K562 (cell line): Measurements from ENCODE around the gene SRPK1. TPM values are rescaled to one million over a fixed set of nuclear protein-coding genes. Genes with fewer than 3 reads are reported as not detected.

Source experiments
- ATAC-seq: fragments of 200-7000 bp; cut with Tn5 transposase; 3 replicates; pipeline ENCODE4 v1.9.1; 2020; ENCODE audit warnings: moderate library complexity
- BruUV-seq: library from RNA; stranded (reverse); fragments of 400-500 nt; replicated peaks from 2 replicates; lab custom pipeline; 2021; lab: Mats Ljungman, UMichigan
- CTCF ChIA-PET: fragments of 300-600 bp; formaldehyde crosslinking; extraction: SDS; loops from one replicate; lab custom pipeline; 2021; ENCODE audit warnings: low intra/inter-chr PET ratio; lab: Yijun Ruan, JAX
- POLR2A ChIA-PET: fragments of 300-600, 350-650 bp; sonication (Branson Sonifier 250); formaldehyde crosslinking; extraction: SDS; loops from one replicate; lab custom pipeline; 2021; ENCODE audit warnings: antibody characterized with exemption, inconsistent platforms; lab: Yijun Ruan, JAX
- DNase-seq, 4 experiments: peaks; one replicate each; pipeline versions ENCODE4 v3.0.0 to v3.0.0-alpha.2; 2011 to 2018; ENCODE audit warnings: low spot score in 3 of 4, mixed read lengths in 3 of 4; ENCODE audit errors: extremely low read depth in 1 of 4
- FAIRE-seq: peaks from 2 replicates; lab custom pipeline; 2011; peaks lifted over from hg19 to GRCh38; lab: Jason Lieb, UNC
- H2AFZ ChIP-seq: 2 replicates; pipeline ENCODE4 v1.6.0; 2011; ENCODE audit warnings: low read depth, low read length, control low read depth, inconsistent platforms
- H3K27ac ChIP-seq: fragments of 200-600 bp; 3 replicates; pipeline ENCODE4 v1.8.0; 2011; ENCODE audit warnings: low read depth, mild to moderate bottlenecking, control low read depth, inconsistent platforms, low read length, moderate library complexity, mixed read lengths; ENCODE audit errors: extremely low read depth
- H3K27me3 ChIP-seq, 2 experiments: fragments of 300-600 bp in 1 of 2; 2 replicates in 1 of 2; 3 replicates in 1 of 2; pipeline versions ENCODE4 v1.6.0 to v1.8.0; 2011; ENCODE audit warnings: inconsistent platforms in 2 of 2, low read length in 2 of 2, mild to moderate bottlenecking in 1 of 2, mixed read lengths in 1 of 2, moderate library complexity in 1 of 2; ENCODE audit not compliant: control insufficient read depth in 2 of 2, insufficient read depth in 2 of 2
- H3K36me3 ChIP-seq: fragments of 300-600 bp; 3 replicates; pipeline ENCODE4 v1.8.0; 2011; ENCODE audit warnings: mild to moderate bottlenecking, low read length, inconsistent platforms; ENCODE audit not compliant: control insufficient read depth, insufficient read depth
- H3K4me1 ChIP-seq, 2 experiments: fragments of 200-600 bp in 1 of 2; replicated peaks in 1 of 2; 2 replicates in 1 of 2; 3 replicates in 1 of 2; pipeline versions ENCODE4 v1.5.1 to v1.8.0; 2011; ENCODE audit warnings: inconsistent platforms in 2 of 2, low read length in 2 of 2, mild to moderate bottlenecking in 1 of 2, mixed read lengths in 1 of 2, moderate library complexity in 1 of 2; ENCODE audit not compliant: control insufficient read depth in 2 of 2, insufficient read depth in 2 of 2
- H3K4me2 ChIP-seq: 2 replicates; pipeline ENCODE4 v1.6.1; 2011; ENCODE audit warnings: low read length, control low read depth, inconsistent platforms, mixed read lengths; ENCODE audit not compliant: insufficient read depth
- H3K4me3 ChIP-seq: fragments of 200-600 bp; sonication (generic), shearing (Covaris generic); 2 replicates; pipeline ENCODE4 v1.5.1; 2016; ENCODE audit warnings: control low read depth, inconsistent platforms
- H3K79me2 ChIP-seq: fragments of 200-600 bp; 3 replicates; pipeline ENCODE4 v1.8.0; 2011; ENCODE audit warnings: low read length, inconsistent platforms; ENCODE audit not compliant: control insufficient read depth, insufficient read depth
- H3K9ac ChIP-seq, 2 experiments: 2 replicates each; pipeline versions ENCODE4 v1.6.0 to v1.6.1; 2011; ENCODE audit warnings: low read depth in 2 of 2, low read length in 2 of 2, control low read depth in 1 of 2, inconsistent platforms in 1 of 2, mild to moderate bottlenecking in 1 of 2, mixed read lengths in 1 of 2; ENCODE audit not compliant: insufficient read depth in 1 of 2
- H3K9me1 ChIP-seq: one replicate; pipeline ENCODE4 v1.6.0; 2011; ENCODE audit warnings: inconsistent platforms, mild to moderate bottlenecking, low read length, moderate library complexity; ENCODE audit not compliant: control insufficient read depth, insufficient read depth
- H3K9me3 ChIP-seq: replicated peaks from 2 replicates; pipeline ENCODE4 v1.5.1; 2011; ENCODE audit warnings: low read depth, low read length, inconsistent platforms; ENCODE audit not compliant: control insufficient read depth, insufficient read depth
- H4K20me1 ChIP-seq: replicated peaks from 2 replicates; pipeline ENCODE4 v1.6.1; 2011; ENCODE audit warnings: low read length, inconsistent platforms, mixed read lengths; ENCODE audit not compliant: control insufficient read depth, insufficient read depth
- CREB3L1 ChIP-seq: fragments of 450-650 bp; IDR thresholded peaks from 2 replicates; pipeline ENCODE4 v1.6.1; 2014; ENCODE audit warnings: low read depth, mild to moderate bottlenecking, moderate library complexity, borderline replicate concordance
- ELF4 ChIP-seq: fragments of 450-650 bp; formaldehyde crosslinking; IDR thresholded peaks from 2 replicates; pipeline ENCODE4 v1.4.0; 2022; ENCODE audit warnings: missing genetic modification characterization
- EP300 ChIP-seq: IDR thresholded peaks from 2 replicates; pipeline ENCODE4 v1.6.1; 2012; ENCODE audit warnings: low read length, improper control_type of control experiment
- FOSL1 ChIP-seq: fragments of 200-800 bp; sonication (Bioruptor generic); conservative IDR thresholded peaks from 2 replicates; pipeline ENCODE4 v1.6.1; 2016; ENCODE audit warnings: missing genetic modification characterization, missing compliant biosample characterization
- GABPB2 ChIP-seq: fragments of 250-450 bp; sonication (Bioruptor Pico); conservative IDR thresholded peaks from 2 replicates; pipeline ENCODE4 v1.5.1; 2021; ENCODE audit warnings: mild to moderate bottlenecking
- GATAD2A ChIP-seq: fragments of 450-650 bp; IDR thresholded peaks from 2 replicates; pipeline ENCODE4 v1.6.1; 2017
- KLF16 ChIP-seq: IDR thresholded peaks from 2 replicates; pipeline ENCODE4 v1.6.1; 2016; ENCODE audit warnings: antibody characterized with exemption
- NFIX ChIP-seq: fragments of 250-450 bp; sonication (Bioruptor Pico); IDR thresholded peaks from 2 replicates; pipeline ENCODE4 v1.4.0; 2020; ENCODE audit warnings: low read depth, mild to moderate bottlenecking, moderate library complexity
- NR3C1 ChIP-seq: sonication (generic); formaldehyde crosslinking; IDR thresholded peaks from 2 replicates; pipeline ENCODE4 v1.8.1; 2022; ENCODE audit warnings: missing genetic modification reagents
- PML ChIP-seq: IDR thresholded peaks from 2 replicates; pipeline ENCODE4 v1.6.1; 2012; ENCODE audit warnings: low read length, inconsistent platforms
- SETDB1 ChIP-seq: IDR thresholded peaks from one replicate; pipeline ENCODE4 v1.6.1; 2012; ENCODE audit warnings: low read length, control low read depth, inconsistent platforms
- SRSF3 ChIP-seq: fragments of 200-400 bp; formaldehyde crosslinking; IDR thresholded peaks from 2 replicates; pipeline ENCODE4 v1.6.1; 2016; ENCODE audit warnings: mild to moderate bottlenecking, low read length, moderate library complexity; ENCODE audit not compliant: insufficient read depth
- TFAM ChIP-seq: fragments of 250-450 bp; sonication (Bioruptor Pico); conservative IDR thresholded peaks from 2 replicates; pipeline ENCODE4 v1.5.0; 2021; ENCODE audit warnings: mild to moderate bottlenecking, moderate library complexity
- TSC22D4 ChIP-seq: fragments of 450-650 bp; IDR thresholded peaks from 2 replicates; pipeline ENCODE4 v1.6.1; 2016; ENCODE audit warnings: missing genetic modification characterization, missing biosample characterization, control low read depth
- ZBTB1 ChIP-seq: sonication (generic); formaldehyde crosslinking; IDR thresholded peaks from 2 replicates; pipeline ENCODE4 v1.8.1; 2023; ENCODE audit warnings: missing genetic modification reagents, low read depth, mild to moderate bottlenecking, borderline replicate concordance
- ZMIZ1 ChIP-seq, 2 experiments: fragments of 150-350 bp in 1 of 2; IDR thresholded peaks; 2 replicates each; pipeline ENCODE4 v1.6.1; 2012 to 2016; ENCODE audit warnings: low read depth in 2 of 2, low read length in 2 of 2, mild to moderate bottlenecking in 1 of 2, moderate library complexity in 1 of 2
- ZNF175 ChIP-seq: fragments of 200-800 bp; sonication (Bioruptor generic); IDR thresholded peaks from 2 replicates; pipeline ENCODE4 v1.6.1; 2016; ENCODE audit warnings: low read depth, mild to moderate bottlenecking, missing genetic modification characterization, missing compliant biosample characterization
- ZNF184 ChIP-seq: sonication (generic); formaldehyde crosslinking; IDR thresholded peaks from 2 replicates; pipeline ENCODE4 v1.5.0; 2020; ENCODE audit warnings: missing genetic modification reagents
- WGBS: fragments of 100-300 bp; shearing (Covaris generic); methylation state at CpG from one replicate; pipeline ENCODE4 v1.1.6; 2016; ENCODE audit warnings: low coverage, mixed read lengths; ENCODE audit not compliant: insufficient coverage; ENCODE audit errors: missing lambda C conversion rate; 5-methylcytosine and 5-hydroxymethylcytosine counted together
- in situ Hi-C: fragments of 300-500 bp; cut with MboI; formaldehyde crosslinking; loops from 4 replicates; pipeline ENCODE4 v1.15.0; 2018; ENCODE audit warnings: inconsistent platforms, mixed read lengths
- intact Hi-C: fragments of 100-400 bp; cut with micrococcal nuclease; formaldehyde crosslinking; loops from 2 replicates; pipeline ENCODE4 v1.14.2; 2022
- polyA plus RNA-seq, 8 experiments: library from polyadenylated mRNA; depleted of rRNA in 4 of 8; stranded (reverse) in 5 of 8; unstranded in 3 of 8; fragments of >200 nt; fragmentation: Nextera tagmentation in 2 of 8; fragmentation: Illumina TruSeq in 1 of 8; extraction: Ambion mirVana in 2 of 8; extraction: Trizol in 1 of 8; gene quantifications; 2 replicates each; pipeline versions ENCODE4 v1.2.1 to v1.2.3, GENCODE V29; 2011 to 2014; ENCODE audit warnings: inconsistent platforms in 1 of 8, missing spikeins in 1 of 8
- total RNA-seq, 7 experiments: library from RNA; depleted of rRNA in 6 of 7; stranded (reverse); fragments of >200 nt in 6 of 7; fragmentation: Illumina TruSeq in 2 of 7; extraction: Trizol in 2 of 7; gene quantifications; 2 replicates each; pipeline versions ENCODE4 v1.2.1 to v1.2.3, GENCODE V29; 2011 to 2021; ENCODE audit warnings: low replicate concordance in 1 of 7

SRPK1 gene
- total and polyA plus RNA-seq, 9 of the 15 experiments (the other 6 are each of a cell fraction or from before 2014, with no cell fraction given) = 99.6 to 185 (median 159) TPM

- 1% methylated on average over 25 of the region's 25 CpGs for WGBS
- intact Hi-C loops = loop anchor here (1.0 kb wide), 1 partner anchor 11 kb away; no protein-coding TSS in a partner anchor
- ChIA-PET POLR2A (interaction anchor here (0.6 to 3.6 kb wide), 5 partner anchors 11 to 62 kb away, joined by 3 to 48 read pairs (median 3); partner anchors contain the start of genes CLPS and LHFPL5), CTCF (no interaction called here)
- H3K9ac ChIP-seq = peak overlapping the region in 1 of 2 experiments; percentile 77; a peak in 2 of 4 replicates
- no peak overlapping the region for H3K27ac ChIP-seq
- no peaks in the 10 kb centered on the region; the same call in 1 of the 2 replicates for H4K20me1 ChIP-seq
- in situ Hi-C loops = no loop called here
- peak; percentile 60 for ATAC-seq
- H3K4me1 ChIP-seq = peaks cover 0 to 6% of the 10 kb centered on the region in 2 experiments; a peak in 3 of 5 replicates
- H3K4me2 ChIP-seq = no peak overlapping the region
- H3K9me3 ChIP-seq = no peaks in the 10 kb centered on the region
- FAIRE-seq = no peak
- BruUV-seq = no TSS peak
- no peaks in the 10 kb centered on the region for H3K9me1 ChIP-seq
- H2AFZ ChIP-seq = no peak overlapping the region
- DNase-seq = peak in 2 of 4 experiments; percentile 48 to 51
- no peaks in the 10 kb centered on the region for H3K36me3 ChIP-seq
- H3K27me3 ChIP-seq = peaks cover 52 to 55% of the 10 kb centered on the region in 2 experiments
- no peak overlapping the region for H3K4me3 ChIP-seq
- no peaks in the 10 kb centered on the region for H3K79me2 ChIP-seq
- TF ChIP-seq KLF16 (no peak), GATAD2A (no peak), TFAM (no peak), PML (no peak), SETDB1 (no peak), CREB3L1 (no peak), ZNF184 (CRISPR knock-in tag) (0 out of 2 replicates have a peak, but pooled peaks have one; percentile 59), ELF4 (CRISPR knock-in tag) (no peak), EP300 (no peak), FOSL1 (no peak), ZNF175 (CRISPR knock-in tag) (no peak), TSC22D4 (tag) (no peak), ZMIZ1 (IDR thresholded peaks at IDR 0.05; ENCODE audit: low read depth in 2 of 2, low read length in 2 of 2) (no peak), ZBTB1 (no peak), NFIX (CRISPR knock-in tag) (no peak), NR3C1 (CRISPR knock-in tag) (0 out of 2 replicates have a peak, but pooled peaks have one; percentile 32), GABPB2 (no peak), SRSF3 (0 out of 2 replicates have a peak, but pooled peaks have one; percentile 34)
Observed at GRCh38 chr6:35786810-35787209, 134.1 kb downstream of the SRPK1 start.
